Upper lobe of left lung (tissue), 4 donors: Measurements from ENCODE around the gene IL16.

Experiments used
- POLR2A ChIP-seq, 4 donors: fragments of 450-650 bp; IDR thresholded peaks; one replicate each; pipeline ENCODE4 v1.5.1; 2016 to 2017; ENCODE audit warnings: antibody characterized with exemption in 4 of 4, mild to moderate bottlenecking in 2 of 4
- POLR2AphosphoS5 ChIP-seq, 2 donors: sonication (generic); formaldehyde crosslinking; IDR thresholded peaks; one replicate each; pipeline ENCODE4 v1.5.1; 2017; ENCODE audit warnings: antibody characterized with exemption in 2 of 2
- TF ChIP-seq, protein P1 (sequence below), 6 experiments: fragments of 450-650 bp in 4 of 6; fragments of 200-600 bp in 2 of 6; sonication (generic) in 2 of 6; IDR thresholded peaks; one replicate each; pipeline ENCODE4 v1.5.1; 2016 to 2019; ENCODE audit warnings: antibody characterized with exemption in 6 of 6

DNA sequence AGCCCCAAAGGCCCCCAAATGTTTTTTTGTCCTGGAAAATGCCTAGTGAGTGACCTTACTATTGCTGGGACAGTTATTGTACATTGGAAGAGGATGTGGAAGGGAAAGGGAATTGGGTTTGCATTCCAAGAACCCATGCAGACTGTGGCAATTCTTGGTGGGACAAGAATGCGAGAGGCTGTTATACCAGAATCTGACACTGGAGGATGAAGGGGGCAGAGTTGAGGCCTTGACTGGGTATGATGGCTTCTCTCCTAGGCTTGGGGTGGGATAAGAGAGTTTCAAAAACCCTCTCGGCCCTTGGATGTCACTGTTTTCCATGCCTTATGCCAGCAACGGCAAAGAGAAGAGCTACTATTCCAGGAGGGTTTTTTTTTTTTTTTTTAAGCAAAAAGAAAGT, 25.3 kb downstream of the IL16 start:
- no peak for TF ChIP-seq POLR2A (IDR thresholded peaks at IDR 0.05)
- TF ChIP-seq, protein P1, sequence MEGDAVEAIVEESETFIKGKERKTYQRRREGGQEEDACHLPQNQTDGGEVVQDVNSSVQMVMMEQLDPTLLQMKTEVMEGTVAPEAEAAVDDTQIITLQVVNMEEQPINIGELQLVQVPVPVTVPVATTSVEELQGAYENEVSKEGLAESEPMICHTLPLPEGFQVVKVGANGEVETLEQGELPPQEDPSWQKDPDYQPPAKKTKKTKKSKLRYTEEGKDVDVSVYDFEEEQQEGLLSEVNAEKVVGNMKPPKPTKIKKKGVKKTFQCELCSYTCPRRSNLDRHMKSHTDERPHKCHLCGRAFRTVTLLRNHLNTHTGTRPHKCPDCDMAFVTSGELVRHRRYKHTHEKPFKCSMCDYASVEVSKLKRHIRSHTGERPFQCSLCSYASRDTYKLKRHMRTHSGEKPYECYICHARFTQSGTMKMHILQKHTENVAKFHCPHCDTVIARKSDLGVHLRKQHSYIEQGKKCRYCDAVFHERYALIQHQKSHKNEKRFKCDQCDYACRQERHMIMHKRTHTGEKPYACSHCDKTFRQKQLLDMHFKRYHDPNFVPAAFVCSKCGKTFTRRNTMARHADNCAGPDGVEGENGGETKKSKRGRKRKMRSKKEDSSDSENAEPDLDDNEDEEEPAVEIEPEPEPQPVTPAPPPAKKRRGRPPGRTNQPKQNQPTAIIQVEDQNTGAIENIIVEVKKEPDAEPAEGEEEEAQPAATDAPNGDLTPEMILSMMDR (IDR thresholded peaks at IDR 0.05): no peak
- TF ChIP-seq POLR2AphosphoS5 (IDR thresholded peaks at IDR 0.05): peak in 1 of 2 donors; percentile 1
